Osteoblast (primary cell): ENCODE results near the gene UBL3. TPM values are rescaled to one million over a fixed set of nuclear protein-coding genes. Genes with fewer than 3 reads are reported as not detected.

Source experiments
- DNase-seq: peaks from one replicate; pipeline ENCODE4 v3.0.0; 2011; ENCODE audit warnings: low spot score, mixed read lengths; ENCODE audit not compliant: insufficient read length; ENCODE audit errors: missing footprints
- H2AFZ ChIP-seq: 2 replicates; pipeline ENCODE4 v1.6.0; 2011; ENCODE audit warnings: mild to moderate bottlenecking, low read length
- H3K27ac ChIP-seq: 2 replicates; pipeline ENCODE4 v1.5.1; 2011; ENCODE audit warnings: mild to moderate bottlenecking, low read depth, low read length, moderate library complexity
- H3K27me3 ChIP-seq: 2 replicates; pipeline ENCODE4 v1.6.0; 2012; ENCODE audit warnings: mild to moderate bottlenecking, control low read depth, inconsistent platforms, low read length, moderate library complexity; ENCODE audit not compliant: insufficient read depth
- H3K36me3 ChIP-seq: 2 replicates; pipeline ENCODE4 v1.5.1; 2011; ENCODE audit warnings: mild to moderate bottlenecking, low read length, control low read depth, moderate library complexity; ENCODE audit not compliant: insufficient read depth
- H3K4me1 ChIP-seq: 2 replicates; pipeline ENCODE4 v1.5.1; 2011; ENCODE audit warnings: mild to moderate bottlenecking, low read length, control low read depth, moderate library complexity; ENCODE audit not compliant: insufficient read depth
- H3K4me2 ChIP-seq: 2 replicates; pipeline ENCODE4 v1.6.0; 2011; ENCODE audit warnings: mild to moderate bottlenecking, low read length; ENCODE audit not compliant: insufficient read depth
- H3K4me3 ChIP-seq: fragments of 200-600 bp; sonication (generic); 3 replicates; pipeline ENCODE4 v1.5.1; 2012; ENCODE audit warnings: mild to moderate bottlenecking, low read length, inconsistent platforms; ENCODE audit not compliant: insufficient read depth
- H3K79me2 ChIP-seq: 2 replicates; pipeline ENCODE4 v1.6.0; 2012; ENCODE audit warnings: mild to moderate bottlenecking, low read length, control low read depth, inconsistent platforms; ENCODE audit not compliant: insufficient read depth
- H3K9me3 ChIP-seq: 2 replicates; pipeline ENCODE4 v1.5.1; 2011; ENCODE audit warnings: low read depth, low read length, control low read depth
- H4K20me1 ChIP-seq: 2 replicates; pipeline ENCODE4 v1.6.0; 2012; ENCODE audit warnings: mild to moderate bottlenecking, low read length, control low read depth; ENCODE audit not compliant: insufficient read depth
- CTCF ChIP-seq: IDR thresholded peaks from 2 replicates; pipeline ENCODE4 v1.5.1; 2011; ENCODE audit warnings: mild to moderate bottlenecking, low read depth, low read length, moderate library complexity; ENCODE audit errors: extremely low read depth
- total RNA-seq: library from RNA; depleted of rRNA; stranded (reverse); fragments of >200 nt; gene quantifications from 2 replicates; pipeline ENCODE4 v1.2.3, GENCODE V29; 2012

UBL3 gene
- total RNA-seq, 1 donor: 44.5 TPM

DNA sequence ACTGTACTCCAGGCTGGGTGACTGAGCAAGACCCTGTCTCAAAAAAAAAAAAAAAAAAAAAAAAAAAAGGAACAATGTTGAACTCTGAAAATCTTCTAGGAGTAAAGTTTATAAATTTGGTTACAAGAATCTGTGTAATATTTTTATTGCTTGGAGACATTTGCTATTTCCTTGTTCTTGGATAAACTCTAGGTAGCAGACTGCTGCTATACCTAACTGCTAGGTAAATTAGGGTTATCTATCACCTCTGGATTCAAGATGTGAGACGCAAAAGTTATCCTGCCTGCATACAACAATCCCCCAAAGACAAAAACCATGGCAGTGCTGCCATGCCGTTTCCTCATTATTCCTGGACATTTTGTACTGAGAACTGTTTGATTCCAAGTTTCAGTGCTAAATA, 33.7 kb downstream of the UBL3 start:
- Histone ChIP-seq H2AFZ (no peak overlapping the region), H3K4me2 (no peak overlapping the region), H3K36me3 (no peaks in the 10 kb centered on the region), H3K27me3 (no peaks in the 10 kb centered on the region), H3K27ac (no peak overlapping the region), H3K4me3 (no peak overlapping the region), H3K9me3 (no peaks in the 10 kb centered on the region), H3K4me1 (no peaks in the 10 kb centered on the region), H3K79me2 (peaks cover 96% of the 10 kb centered on the region), H4K20me1 (peaks cover 45% of the 10 kb centered on the region)
- TF ChIP-seq CTCF: no peak
- DNase-seq: no peak

GRCh38 chr13:29815336-29815735, 35.1 kb downstream of the UBL3 start:
- Histone ChIP-seq H3K36me3 (no peaks in the 10 kb centered on the region), H3K4me1 (no peaks in the 10 kb centered on the region), H2AFZ (no peak overlapping the region), H3K4me3 (no peak overlapping the region), H3K27ac (no peak overlapping the region), H3K9me3 (no peaks in the 10 kb centered on the region), H4K20me1 (peaks cover 58% of the 10 kb centered on the region), H3K79me2 (peaks cover 96% of the 10 kb centered on the region), H3K27me3 (no peaks in the 10 kb centered on the region), H3K4me2 (no peak overlapping the region)
- TF ChIP-seq CTCF: no peak
- DNase-seq: no peak

DNA sequence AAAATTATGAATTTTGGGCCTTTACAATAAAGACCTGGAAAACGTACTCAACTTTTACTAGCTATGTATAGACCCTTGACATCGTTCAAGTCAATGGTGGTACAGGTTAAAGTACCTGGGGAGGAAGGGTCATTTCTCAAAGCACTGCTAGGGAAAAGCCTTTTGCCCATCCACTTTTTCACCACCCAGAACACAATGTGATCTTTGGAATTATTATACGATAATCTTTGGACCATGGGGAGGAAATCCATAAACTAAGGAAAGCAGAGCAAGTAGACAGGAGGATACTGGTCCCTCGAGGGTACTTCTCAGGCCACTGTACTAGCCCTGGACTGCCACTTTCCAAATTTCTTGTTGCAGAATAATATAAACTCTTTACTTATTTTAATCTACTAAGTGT, 39.5 kb downstream of the UBL3 start:
- peaks cover 3% of the 10 kb centered on the region for H3K4me1 ChIP-seq
- peaks cover 98% of the 10 kb centered on the region for H3K79me2 ChIP-seq
- no peak for TF ChIP-seq CTCF
- H3K36me3 ChIP-seq: no peaks in the 10 kb centered on the region
- no peak overlapping the region for H3K27ac ChIP-seq
- H3K9me3 ChIP-seq: no peaks in the 10 kb centered on the region
- peaks cover 77% of the 10 kb centered on the region for H4K20me1 ChIP-seq
- H2AFZ ChIP-seq: no peak overlapping the region
- H3K4me2 ChIP-seq: no peak overlapping the region
- no peak for DNase-seq
- no peaks in the 10 kb centered on the region for H3K27me3 ChIP-seq
- no peak overlapping the region for H3K4me3 ChIP-seq

DNA sequence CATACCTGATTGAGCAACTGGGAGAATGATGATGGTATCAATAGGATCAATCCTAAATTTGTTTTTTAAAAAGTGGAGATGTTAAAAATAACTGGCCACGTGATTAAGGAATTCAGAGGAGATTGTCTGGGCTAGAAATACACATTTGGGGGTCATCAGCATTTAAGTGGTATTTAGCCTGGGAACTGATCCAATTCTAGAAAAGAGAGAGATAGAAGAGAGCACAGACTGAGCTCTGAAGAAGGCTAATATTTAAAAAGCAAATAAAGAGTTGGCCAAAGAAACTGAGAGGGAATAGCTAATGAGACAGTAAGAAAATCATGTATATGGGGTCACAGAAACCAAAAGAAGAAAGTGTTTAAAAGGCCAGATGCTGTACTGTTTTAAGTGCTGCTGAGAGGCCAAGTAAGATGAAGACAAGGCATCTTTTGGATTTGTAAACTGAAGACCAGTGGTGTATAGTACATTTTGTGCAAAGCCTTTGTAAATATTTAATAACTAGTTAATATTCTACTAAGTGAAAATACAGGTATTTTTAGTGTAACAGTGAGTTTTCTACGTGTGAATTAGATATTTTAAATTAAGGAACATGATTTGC, 40.2 kb downstream of the UBL3 start:
- no peak overlapping the region for H3K4me2 ChIP-seq
- H3K79me2 ChIP-seq: peaks cover 98% of the 10 kb centered on the region
- no peak overlapping the region for H3K4me3 ChIP-seq
- no peaks in the 10 kb centered on the region for H3K9me3 ChIP-seq
- no peak overlapping the region for H2AFZ ChIP-seq
- H3K27ac ChIP-seq: no peak overlapping the region
- H3K4me1 ChIP-seq: peaks cover 3% of the 10 kb centered on the region
- no peak for TF ChIP-seq CTCF
- H4K20me1 ChIP-seq: peaks cover 71% of the 10 kb centered on the region
- H3K36me3 ChIP-seq: no peaks in the 10 kb centered on the region
- DNase-seq: no peak
- no peaks in the 10 kb centered on the region for H3K27me3 ChIP-seq
